Gastroesophageal sphincter (tissue), 3 donors: ENCODE data around the gene MYCT1.

Experiments
- CTCF ChIP-seq, 4 experiments: fragments of 200-600 bp in 2 of 4; fragments of 450-650 bp in 2 of 4; sonication (generic) in 1 of 4; IDR thresholded peaks; one replicate each; pipeline ENCODE4 v1.5.1; 2017 to 2019; ENCODE audit warnings: antibody characterized with exemption in 4 of 4, mild to moderate bottlenecking in 2 of 4, moderate library complexity in 2 of 4
- EP300 ChIP-seq: sonication (generic); formaldehyde crosslinking; IDR thresholded peaks from one replicate; pipeline ENCODE4 v1.6.1; 2017; ENCODE audit warnings: antibody characterized with exemption, mild to moderate bottlenecking
- POLR2A ChIP-seq, 2 donors: fragments of 450-650 bp; IDR thresholded peaks; one replicate each; pipeline ENCODE4 v1.6.1; 2017; ENCODE audit warnings: antibody characterized with exemption in 2 of 2, mild to moderate bottlenecking in 2 of 2, moderate library complexity in 1 of 2
- POLR2AphosphoS5 ChIP-seq: sonication (generic); formaldehyde crosslinking; IDR thresholded peaks from one replicate; pipeline ENCODE4 v1.6.1; 2017; ENCODE audit warnings: antibody characterized with exemption

GRCh38 chr6:152671171-152671570 is 26.5 kb upstream of the MYCT1 start:
- TF ChIP-seq POLR2AphosphoS5 (no peak), CTCF (IDR thresholded peaks at IDR 0.05) (no peak), POLR2A (IDR thresholded peaks at IDR 0.05) (no peak), EP300 (no peak)
